Activated CD4-positive, alpha-beta T cell treated with anti-CD3 and anti-CD28 coated beads, Interleukin-10, Interleukin-2, amounts not matched to agents 100 ng/mL and 50 ng/mL, durations not matched to agents 16 hours and 8 hours (primary cell): Measurements from ENCODE around the gene SPP2.

Experiments used
- DNase-seq: peaks from one replicate; pipeline ENCODE4 v3.0.0-alpha.2; 2020

SPP2 gene

DNA sequence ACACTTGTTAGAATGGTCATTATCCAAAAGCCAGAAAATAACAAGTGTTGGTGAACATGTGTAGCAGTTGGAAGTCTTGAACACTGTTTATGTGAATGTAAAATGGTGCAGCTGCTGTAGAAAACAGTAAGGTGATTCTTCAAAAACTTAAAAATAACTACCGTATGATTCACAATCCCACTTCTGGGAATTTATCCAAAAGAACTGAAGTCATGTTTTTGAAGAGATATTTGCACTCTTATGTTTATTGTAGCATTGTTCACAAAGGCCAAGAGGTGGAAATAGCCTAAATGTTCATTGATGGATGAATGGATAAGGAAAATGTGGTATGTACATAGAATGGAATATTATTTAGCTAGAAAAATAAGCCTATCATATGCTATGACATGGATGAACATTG is 6.3 kb upstream of the SPP2 start:
- DNase-seq = no peak

DNA sequence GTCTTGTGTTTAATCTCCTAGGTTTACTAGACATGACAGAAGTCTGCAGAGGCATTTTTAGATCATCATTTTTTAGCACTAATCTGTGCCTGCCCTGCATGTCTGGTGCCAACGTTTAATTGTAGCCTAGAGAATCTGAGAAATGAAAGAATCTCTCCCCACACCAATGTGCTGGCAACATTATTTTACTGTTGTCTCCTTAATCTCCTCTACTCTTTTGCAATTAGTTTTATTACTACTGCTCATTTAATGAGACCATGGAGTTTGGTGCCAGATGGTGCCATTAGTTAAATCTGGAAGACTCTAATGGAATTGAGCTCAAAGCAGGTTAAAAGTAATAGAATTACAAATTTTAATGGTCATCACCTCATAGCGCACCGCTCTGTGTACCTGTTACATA is 4.0 kb upstream of the SPP2 start:
- DNase-seq = no peak

DNA sequence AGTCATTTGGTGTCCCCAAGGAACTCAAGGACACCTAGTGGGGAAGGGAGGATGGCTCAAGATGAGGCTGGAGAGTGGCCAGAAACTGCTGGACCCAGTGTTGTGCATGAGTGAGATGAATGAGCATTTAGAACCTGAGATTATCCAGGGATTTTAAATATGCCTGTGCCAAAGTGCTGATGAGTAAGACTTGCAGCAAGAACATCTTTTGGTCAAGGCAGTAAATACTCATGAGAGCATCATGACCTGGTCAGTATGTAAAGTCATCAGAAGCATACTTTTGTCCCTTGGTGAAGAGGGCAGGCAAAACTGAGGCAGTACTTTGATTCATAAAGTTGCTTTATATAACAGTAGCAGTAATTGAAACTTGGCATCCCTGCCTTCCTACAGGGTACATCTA is 3.1 kb upstream of the SPP2 start:
- DNase-seq = no peak

DNA sequence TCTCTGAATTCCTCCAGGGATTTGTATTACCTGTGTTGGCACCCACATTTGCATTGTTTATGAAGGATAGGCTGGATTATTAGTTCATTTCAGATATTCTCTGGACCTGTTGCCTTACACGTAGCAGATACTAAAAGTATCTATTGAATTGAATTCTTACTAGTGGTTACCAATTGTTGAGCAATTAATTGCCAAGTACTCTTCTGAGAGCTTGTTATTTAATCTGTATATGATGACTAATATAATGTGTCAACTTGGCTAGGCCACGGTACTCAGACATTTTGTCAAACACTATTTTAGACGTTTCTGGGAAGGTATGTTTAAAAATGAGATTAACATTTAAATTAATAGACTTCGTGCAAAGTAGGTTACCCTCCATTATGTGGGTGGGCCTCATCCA is 2.5 kb upstream of the SPP2 start:
- no peak for DNase-seq

DNA sequence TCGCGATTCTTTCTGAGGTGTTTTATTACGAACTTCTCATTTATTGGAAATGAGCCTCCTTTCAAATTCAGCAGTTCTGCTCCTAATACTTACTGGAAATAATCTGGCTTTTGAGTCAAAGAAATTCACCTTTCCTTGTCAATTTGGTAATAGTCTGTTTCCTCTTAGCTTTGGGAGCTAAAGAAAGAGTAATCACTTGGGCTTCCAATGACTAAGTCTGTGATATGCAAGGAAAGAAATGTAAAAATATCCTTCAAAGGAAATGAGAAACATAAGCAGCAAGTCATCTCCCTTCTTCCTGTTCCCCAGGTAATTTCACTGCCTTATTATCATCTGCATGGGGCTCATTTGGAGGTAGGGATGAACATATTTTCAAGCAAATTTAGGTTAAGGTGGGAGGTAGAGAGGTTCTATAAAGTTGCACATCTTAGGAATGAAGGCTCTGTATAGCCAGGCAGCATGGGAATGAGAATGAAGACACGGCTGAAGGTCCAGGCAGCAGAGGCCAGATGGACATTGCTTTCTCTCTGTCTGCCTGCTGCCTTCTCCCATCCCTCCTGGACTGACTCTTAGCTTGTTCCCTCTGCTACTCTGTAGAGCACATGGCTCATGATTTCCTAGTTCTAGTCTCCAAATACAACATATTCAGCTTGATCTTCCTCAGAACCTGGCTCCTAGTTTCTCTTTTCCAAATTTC is 1.0 kb downstream of the SPP2 start:
- no peak for DNase-seq

DNA sequence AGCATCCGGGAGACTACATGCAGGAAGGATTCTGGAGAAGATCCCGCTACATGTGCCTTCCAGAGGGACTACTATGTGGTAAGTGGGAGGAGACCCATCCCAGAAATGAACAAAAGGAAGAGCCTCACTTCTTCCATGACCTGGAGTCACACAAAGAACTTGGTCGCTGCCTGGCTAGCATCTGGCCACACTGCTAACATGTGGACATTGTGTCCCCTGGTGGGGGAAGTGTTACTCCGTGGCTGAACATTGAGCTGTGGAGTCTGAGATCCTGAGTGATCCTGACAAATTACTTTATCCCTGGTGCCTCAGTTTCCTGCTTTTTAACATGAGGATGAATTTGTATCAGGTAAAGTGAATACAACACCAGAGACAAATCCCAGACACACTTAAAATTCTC is 8.4 kb downstream of the SPP2 start:
- no peak for DNase-seq

DNA sequence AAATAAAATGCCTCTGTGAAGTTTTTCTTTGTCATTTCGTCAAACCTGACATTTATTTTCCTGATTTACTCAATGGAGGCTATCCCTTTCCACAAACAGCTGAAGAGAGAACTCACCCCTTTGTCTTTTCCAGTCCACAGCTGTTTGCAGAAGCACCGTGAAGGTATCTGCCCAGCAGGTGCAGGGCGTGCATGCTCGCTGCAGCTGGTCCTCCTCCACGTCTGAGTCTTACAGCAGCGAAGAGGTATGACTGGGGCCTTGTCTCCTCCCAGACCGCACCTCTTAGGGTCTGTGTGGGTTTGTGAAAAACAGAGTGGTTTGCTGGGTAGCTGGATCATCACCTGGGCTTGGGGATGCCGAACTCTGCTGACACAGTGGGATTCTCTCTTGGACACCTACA is 9.7 kb downstream of the SPP2 start:
- no peak for DNase-seq

DNA sequence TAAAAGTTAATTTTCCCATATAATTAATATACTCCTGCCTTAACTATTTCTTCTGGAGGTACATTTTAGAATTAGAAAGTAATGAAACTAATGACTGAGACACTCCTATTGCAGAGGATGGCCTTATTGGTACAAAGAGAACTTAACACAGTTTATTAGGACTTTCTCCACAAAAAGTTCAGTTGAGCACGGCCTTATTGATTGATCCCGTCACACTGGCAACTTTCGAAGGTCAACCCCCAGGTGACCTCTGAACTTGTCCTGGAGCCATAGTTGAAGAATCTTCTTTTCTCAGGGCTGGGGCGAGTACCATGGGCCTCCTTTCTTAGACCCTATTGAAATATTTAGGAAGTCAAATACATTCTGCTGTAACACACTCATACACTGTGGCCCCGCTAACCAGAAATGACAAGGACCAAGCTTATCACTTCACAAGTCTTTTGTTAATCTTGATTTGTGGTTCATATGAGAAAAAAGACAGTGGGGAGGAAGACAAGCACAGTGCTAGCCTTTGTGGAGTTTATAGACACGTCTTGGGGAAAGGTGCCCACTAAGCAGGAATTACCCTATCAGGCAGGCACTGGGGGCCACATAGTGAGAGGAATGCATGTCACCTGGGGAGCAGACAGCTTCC is 11.2 kb downstream of the SPP2 start:
- DNase-seq = no peak

DNA sequence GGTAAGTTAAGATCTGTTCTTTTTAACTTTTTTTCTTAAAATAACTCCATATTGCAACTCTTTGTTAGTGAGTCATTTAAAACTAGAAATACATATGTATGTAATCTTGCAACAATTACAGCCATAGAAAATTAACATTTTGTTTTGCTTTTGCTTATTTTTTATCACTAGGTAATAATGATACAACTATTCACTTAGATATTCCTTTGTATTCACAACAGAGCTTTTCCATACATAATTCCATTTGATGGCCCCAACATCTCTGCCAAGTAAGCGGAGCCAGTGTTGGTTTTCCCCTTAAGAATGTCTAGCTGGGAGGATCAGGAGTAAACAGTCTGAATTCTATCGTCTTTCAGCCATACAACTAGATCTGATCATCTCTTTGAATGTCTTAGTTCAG is 16.1 kb downstream of the SPP2 start:
- DNase-seq = no peak

DNA sequence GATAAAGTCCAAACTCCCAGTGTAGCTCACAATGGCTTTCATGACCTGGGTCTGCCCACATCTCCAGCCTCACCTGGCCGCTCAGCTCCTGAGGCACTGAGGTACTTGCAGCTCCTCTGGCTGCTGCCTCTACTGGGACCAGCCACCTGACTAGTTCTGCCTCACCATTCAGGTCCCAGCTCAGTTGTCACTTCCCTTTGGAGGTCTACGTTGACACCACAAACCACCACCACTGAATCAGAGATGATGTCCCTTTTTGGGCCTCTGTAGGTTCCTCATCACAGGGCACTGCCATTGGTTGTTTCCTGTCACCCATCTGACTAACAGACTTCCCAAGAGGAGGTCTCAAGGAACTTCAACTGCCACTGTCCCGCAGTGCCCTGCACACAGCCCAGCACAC is 21.2 kb downstream of the SPP2 start:
- peak; percentile 5 for DNase-seq

DNA sequence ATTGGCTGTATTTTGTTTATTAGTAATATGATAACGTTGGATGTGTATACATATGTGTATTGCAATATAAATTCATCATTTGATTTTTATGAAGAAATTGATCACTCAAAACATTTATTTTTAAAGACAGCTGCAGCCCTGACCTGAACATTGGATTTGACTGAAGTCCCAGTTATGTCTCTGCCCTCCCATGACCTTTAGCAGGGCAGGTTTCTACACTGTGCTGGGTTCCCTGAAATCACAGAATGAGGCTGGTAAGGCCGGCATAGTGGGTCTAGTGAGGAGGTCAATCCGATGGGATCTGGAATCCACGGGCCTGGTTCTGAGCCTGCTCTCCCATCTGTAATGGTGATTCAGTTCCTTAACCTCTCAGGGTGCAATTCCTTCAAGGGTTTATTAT is 22.0 kb downstream of the SPP2 start:
- no peak for DNase-seq

DNA sequence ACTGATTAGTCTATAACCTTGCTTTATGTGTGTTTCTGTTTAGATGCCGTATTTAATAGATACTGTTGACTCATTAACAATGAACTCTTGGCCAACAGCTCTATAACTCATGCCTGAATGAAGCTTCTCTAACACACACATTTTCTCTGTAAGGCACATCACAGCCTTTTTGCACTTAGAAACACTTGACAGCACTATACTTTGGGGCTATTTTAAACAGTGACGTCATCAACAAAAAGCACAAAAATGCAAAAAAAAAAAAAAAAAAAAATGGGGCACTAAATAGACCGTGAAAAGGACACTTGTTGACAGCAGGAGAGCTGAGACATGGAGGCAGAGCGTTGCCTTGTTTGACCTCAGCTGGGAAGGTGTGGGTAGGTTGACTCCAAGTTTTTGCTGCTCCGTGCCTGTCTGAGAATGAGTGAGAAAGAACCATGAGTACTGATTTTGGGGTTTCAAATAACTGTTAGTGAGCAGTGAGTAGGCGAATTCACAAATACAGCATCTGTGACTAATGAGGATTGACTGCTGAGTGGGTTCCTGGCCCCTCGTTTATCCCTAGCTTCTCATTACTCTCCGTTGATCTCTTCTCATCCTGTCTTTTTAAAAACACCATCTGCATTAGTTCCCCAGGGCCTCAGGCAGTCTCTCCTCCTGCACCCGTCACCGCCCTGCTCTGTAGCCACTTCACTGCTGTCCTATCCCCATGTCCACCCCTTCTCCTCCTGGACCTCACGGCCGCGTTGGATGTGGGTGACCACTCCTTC is 24.4 kb downstream of the SPP2 start:
- no peak for DNase-seq

DNA sequence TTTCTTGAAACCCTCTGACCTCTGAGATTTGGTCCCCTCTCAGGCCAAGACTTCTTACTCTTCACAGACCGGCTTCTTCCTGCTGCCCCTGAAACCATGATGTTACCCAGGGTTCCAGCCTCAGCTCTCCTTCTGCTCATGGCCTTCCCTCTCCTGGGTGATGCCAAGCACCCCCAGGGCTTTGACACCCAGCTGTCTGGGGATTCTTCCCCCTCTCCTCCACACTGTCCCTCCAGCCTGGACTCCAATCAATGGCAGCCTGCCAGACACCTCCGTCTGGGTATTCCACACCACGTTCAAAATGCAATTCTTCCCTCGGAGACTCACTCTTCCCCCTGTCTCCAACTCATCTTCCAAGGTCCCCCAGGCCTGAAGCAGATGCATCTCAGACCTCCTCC is 25.0 kb downstream of the SPP2 start:
- DNase-seq = no peak

DNA sequence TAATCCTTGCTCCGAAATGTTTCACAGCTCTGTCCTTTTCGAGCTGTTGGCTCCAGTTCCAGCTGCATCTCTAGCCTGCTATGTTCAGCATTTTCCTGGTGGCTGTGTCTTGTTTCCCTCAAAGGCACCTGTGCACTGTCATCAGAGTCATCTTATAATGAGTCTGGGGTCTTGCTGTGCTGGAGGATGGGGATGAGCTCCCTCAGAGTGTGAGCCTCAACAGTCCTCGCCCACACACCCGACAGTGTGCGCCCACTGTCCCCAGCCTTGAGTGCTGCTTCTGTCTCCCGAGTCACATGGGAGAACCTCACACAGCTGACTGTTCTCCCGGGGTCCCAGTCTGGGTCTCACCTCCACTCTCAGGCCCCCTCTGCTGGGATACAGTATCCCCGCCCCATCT is 25.4 kb downstream of the SPP2 start:
- no peak for DNase-seq

DNA sequence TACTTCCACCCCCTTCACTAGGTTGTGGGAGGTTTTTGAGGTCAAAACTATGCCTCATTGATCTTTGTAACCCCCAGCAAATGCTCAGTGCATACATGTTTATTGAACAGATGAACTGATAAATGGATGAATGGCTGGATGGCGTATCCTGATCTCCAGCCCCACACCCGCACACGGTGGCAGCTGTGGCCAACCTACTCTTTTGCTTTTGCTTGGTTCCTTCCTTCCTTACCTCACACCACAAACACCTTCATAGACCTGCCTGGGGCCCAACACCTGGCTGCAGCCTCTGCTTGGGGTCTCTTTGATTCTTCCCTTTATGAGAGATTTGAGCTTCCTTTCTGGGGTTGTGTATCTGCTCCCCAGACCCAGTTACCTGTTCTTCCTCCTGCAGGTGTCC is 25.9 kb downstream of the SPP2 start:
- DNase-seq = no peak

DNA sequence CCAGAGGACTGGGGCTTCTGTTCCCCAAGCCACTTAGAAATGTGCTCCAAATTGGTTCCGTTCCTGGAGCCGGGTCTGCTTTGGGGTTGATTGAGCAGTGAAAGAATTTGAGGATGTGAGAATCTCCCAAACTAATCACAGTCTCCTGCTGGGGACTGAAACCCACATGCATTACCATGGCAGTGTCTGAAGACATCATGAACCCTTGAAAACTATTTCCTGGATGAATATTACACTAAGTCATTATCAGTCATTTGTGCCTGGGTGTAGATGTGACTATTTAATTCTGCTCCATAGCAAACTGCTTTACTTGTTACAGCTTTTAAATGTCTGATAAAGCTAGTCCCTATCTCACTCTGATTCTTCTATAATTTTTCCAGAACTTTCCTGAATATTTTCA is 27.6 kb downstream of the SPP2 start:
- no peak for DNase-seq

DNA sequence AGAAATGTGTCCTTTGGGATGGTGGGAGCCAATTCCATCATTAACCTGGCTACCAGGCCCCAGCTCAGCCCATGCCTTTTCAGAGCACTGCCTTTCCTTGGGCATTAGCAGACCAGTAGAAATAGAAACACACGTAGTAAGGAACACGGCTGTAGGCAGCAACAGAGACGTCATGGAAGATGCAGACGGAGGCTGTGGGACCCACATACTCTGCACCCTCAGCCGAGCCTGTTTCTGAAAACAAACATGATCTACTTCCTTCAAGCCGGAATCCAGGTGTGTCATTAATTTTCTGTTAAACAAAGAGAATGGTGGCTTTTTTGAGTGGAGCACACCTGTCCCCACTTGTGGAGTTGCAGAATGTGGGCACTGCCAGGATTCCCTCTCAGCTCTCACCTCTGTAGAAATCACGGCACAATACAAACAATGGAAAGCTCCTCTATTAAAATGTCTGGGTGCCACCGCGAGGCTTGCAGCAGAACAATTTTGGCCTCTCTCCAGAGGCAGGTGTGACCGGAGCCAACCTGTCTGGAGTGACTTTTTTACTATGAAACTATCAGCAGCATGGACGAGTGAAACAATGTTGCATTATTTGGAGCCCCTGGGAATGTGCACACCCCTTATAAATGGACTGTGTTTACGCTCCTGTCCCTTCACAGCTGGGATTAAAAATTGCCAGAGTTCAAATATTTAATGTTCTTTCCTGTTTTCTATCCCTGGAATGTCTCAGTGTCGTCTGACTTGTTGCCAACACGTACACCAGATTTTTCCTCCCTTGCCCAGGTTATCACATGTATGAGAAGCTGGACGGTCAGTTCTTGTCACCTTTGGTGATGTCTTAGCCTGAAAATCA is 31.7 kb downstream of the SPP2 start:
- DNase-seq = no peak

DNA sequence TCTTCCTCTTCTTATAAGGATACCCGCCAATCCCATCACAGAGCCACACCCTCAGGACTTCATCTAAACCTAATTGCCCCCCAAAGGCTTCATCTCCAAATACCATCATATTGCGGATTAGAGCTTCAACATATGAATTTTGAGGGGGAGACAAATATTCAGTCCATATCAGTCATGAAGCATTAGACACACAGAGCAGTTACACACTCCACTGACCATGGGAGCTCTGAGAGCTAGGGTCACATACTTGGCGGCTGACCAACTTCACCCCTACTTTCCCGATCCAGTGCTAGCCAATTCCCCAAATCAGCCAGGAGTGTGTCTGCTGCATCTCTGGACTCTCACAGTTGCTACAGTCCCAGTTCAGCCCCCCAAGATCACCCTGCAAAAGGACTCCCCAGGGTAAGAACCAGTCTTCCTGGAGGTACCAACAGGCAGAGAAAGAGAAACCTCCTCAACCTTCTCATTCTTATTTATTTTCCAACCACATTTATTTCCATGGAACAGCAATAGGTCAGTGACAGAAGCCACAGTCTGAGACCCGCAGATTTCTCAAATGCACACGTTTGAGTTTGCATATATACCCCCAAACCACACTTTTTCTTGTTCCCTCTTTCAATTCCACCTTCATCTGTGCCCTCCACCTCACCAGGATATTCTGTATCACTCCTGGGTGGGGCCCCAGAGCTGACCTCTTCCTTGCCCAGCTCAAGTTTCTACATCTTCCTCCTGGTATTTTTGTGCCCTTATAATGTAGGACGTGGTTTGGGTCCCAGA is 33.3 kb downstream of the SPP2 start:
- DNase-seq = no peak

DNA sequence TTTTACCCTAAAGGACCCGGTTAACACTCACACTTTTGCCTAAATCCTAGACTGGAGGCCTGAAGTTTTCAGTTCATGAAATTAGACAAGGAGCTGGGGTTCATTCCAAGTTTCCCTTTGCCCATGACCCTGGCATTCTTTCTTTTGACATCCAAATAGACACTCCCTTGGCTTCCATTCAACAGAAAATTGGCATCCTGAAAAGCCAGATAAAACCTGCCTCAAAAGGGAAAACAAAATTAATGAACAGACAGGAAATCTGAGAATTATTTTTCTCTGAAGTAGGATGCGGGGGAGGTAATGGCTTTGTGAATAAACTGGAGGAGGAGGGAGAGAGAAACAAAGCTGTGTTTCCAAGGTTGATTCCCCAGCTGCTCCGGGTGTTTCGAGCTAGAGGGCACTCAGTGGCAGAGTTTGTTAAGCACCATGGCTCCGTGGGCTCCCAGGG is 41.0 kb downstream of the SPP2 start:
- DNase-seq = no peak

DNA sequence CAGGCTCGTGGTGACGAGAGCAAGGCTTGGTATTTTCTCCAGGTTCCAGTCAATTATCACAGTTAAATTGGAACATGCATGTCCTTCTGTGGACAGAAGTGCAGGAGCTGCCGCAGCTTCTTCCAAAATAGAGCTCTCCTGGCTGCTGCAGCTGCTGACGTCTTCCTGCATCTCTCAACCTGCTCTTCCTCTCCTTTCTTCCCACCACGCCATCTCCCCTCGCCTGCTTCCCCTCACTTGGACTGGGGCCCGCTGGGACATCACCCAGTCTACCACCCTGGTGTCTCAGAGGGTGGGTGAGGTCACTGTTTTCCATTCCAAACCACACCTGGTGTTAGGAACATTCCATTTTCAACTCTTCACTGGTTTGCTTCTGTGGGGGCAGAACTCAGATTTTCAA is 41.4 kb downstream of the SPP2 start:
- no peak for DNase-seq

DNA sequence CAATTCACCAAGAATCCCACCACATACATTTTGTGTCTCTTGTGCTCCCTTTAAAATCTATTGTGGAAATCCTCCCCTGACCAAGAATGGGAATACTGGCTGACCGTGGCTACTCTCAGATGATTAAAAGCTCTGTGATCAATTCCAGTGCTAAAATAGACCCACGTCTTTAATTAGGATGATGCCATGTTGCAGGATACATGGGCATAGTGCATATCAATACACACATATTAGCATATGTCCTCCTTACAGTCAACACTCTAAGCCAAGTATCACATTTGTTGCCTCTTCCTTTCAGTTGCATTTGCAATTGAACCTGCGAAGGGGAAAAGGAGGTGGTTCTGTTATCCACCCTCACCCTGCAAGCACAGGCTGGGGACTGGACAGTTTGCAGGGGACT is 41.8 kb downstream of the SPP2 start:
- DNase-seq = no peak

DNA sequence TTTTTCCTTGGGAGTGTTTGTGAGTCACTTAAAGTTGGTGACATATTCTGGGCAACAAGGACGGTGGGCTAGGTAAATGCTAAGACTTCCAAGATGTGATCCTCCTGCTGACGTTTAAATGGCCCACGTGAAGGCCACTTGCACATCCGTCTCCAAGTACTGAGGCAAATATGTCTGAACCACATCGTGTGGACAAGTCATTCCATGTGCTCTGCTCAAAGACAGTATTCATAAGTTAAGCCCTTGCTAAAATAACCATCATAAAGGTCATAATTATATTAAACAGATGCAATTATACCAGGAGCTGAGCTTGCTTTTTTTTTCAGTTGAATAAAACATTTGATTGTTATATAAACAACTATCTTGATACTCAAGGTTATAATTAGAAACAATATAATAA is 44.8 kb downstream of the SPP2 start:
- DNase-seq = no peak

DNA sequence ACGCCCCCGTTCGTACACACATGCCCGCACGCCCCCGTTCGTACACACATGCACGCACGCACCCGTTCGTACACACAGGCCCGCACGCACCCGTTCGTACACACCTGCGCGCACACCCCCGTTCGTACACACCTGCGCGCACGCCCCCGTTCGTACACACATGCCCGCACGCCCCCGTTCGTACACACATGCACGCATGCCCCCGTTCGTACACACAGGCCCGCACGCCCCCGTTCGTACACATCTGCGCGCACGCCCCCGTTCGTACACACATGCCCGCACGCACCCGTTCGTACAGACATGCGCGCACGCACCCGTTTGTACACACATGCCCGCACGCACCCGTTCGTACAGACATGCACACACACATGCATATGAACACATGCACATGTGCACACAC is 45.7 kb downstream of the SPP2 start:
- DNase-seq = no peak
